DMS53 (cell line): Measurements from ENCODE around the gene MAP3K13.
"Not testable (repeated sequence)": the region's sequence is repeated elsewhere in the genome, so short reads cannot be mapped to it uniquely, and the experiment has no call there.

Experiments
- DNase-seq: peaks from one replicate; lab custom pipeline; 2025; lab: John Stamatoyannopoulos, UW

Gene MAP3K13

GRCh38 chr3:185451432-185451831, 88.5 kb downstream of the MAP3K13 start:
- not testable (repeated sequence) for DNase-seq

GRCh38 chr3:185457376-185457775, 94.4 kb downstream of the MAP3K13 start:
- no peak for DNase-seq

- DNase-seq, result no peak
These were observed 97.4 kb downstream of the MAP3K13 start for GRCh38 chr3:185460309-185460708.

GRCh38 chr3:185460719-185461350, 97.9 kb downstream of the MAP3K13 start:
- DNase-seq, result peak; percentile 33

GRCh38 chr3:185465471-185465870, 102.5 kb downstream of the MAP3K13 start:
- no peak for DNase-seq

- not testable (repeated sequence) for DNase-seq
These were observed 103.2 kb downstream of the MAP3K13 start for GRCh38 chr3:185466123-185466522.

- no peak for DNase-seq
These were observed 106.6 kb downstream of the MAP3K13 start for GRCh38 chr3:185469542-185469941.

- DNase-seq, result no peak
These were observed 107.4 kb downstream of the MAP3K13 start for GRCh38 chr3:185470323-185470722.

- no peak for DNase-seq
These were observed 110.4 kb downstream of the MAP3K13 start for GRCh38 chr3:185473290-185473815.

- DNase-seq, result not testable (repeated sequence)
These were observed 112.0 kb downstream of the MAP3K13 start for GRCh38 chr3:185474922-185475321.

- DNase-seq, result no peak
These were observed 114.4 kb downstream of the MAP3K13 start for GRCh38 chr3:185477316-185477715.

GRCh38 chr3:185479373-185479945, 116.5 kb downstream of the MAP3K13 start:
- DNase-seq, result no peak

- no peak for DNase-seq
These were observed 121.4 kb downstream of the MAP3K13 start for GRCh38 chr3:185484296-185484695.

GRCh38 chr3:185486394-185486793, 123.5 kb downstream of the MAP3K13 start:
- no peak for DNase-seq

- no peak for DNase-seq
These were observed 125.5 kb downstream of the MAP3K13 start for GRCh38 chr3:185488465-185488864.

GRCh38 chr3:185489462-185489861, 126.5 kb downstream of the MAP3K13 start:
- no peak for DNase-seq

GRCh38 chr3:185490241-185490640, 127.3 kb downstream of the MAP3K13 start:
- no peak for DNase-seq

- DNase-seq, result peak; percentile 95
These were observed 135.8 kb downstream of the MAP3K13 start, which contains the start of gene TMEM41A for GRCh38 chr3:185498503-185499396. TSS of gene TMEM41A (minus strand) at chr3:185499035. CDS start at chr3:185498961, 74 bp downstream.

GRCh38 chr3:185502987-185503386, 140.1 kb downstream of the MAP3K13 start:
- DNase-seq, result no peak

- DNase-seq, result no peak
These were observed 140.6 kb downstream of the MAP3K13 start for GRCh38 chr3:185503521-185503920.

- no peak for DNase-seq
These were observed 141.7 kb downstream of the MAP3K13 start for GRCh38 chr3:185504636-185505035.

GRCh38 chr3:185507883-185508282, 144.9 kb downstream of the MAP3K13 start:
- no peak for DNase-seq
